DMS53 treated with DMSO at 0.1 percent for 48 hours (cell line): ENCODE measurements around the gene PRMT1.

Source experiments
- DNase-seq: peaks from one replicate; lab custom pipeline; 2025; ENCODE audit not compliant: unreplicated experiment; lab: John Stamatoyannopoulos, UW

PRMT1 gene

GRCh38 chr19:49651029-49651819 lies 25.8 kb upstream of the PRMT1 start:
- no peak for DNase-seq

GRCh38 chr19:49651820-49652550 lies 25.1 kb upstream of the PRMT1 start:
- no peak for DNase-seq

GRCh38 chr19:49652551-49653465 lies 24.3 kb upstream of the PRMT1 start:
- DNase-seq, result no peak

GRCh38 chr19:49653466-49653806 lies 23.6 kb upstream of the PRMT1 start:
- DNase-seq, result no peak

GRCh38 chr19:49654581-49654980 lies 22.5 kb upstream of the PRMT1 start:
- no peak for DNase-seq

- no peak for DNase-seq
Observed at GRCh38 chr19:49655570-49656455, 21.3 kb upstream of the PRMT1 start.

GRCh38 chr19:49656456-49657109 lies 20.5 kb upstream of the PRMT1 start:
- DNase-seq, result no peak

- no peak for DNase-seq
Observed at GRCh38 chr19:49657493-49658138, 19.5 kb upstream of the PRMT1 start.

- no peak for DNase-seq
Observed at GRCh38 chr19:49658139-49658517, 18.9 kb upstream of the PRMT1 start.

- no peak for DNase-seq
Observed at GRCh38 chr19:49658566-49659442, 18.3 kb upstream of the PRMT1 start.

GRCh38 chr19:49660338-49660961 lies 16.6 kb upstream of the PRMT1 start:
- DNase-seq, result no peak

GRCh38 chr19:49662011-49662410 lies 15.1 kb upstream of the PRMT1 start:
- DNase-seq, result no peak

GRCh38 chr19:49663224-49663623 lies 13.8 kb upstream of the PRMT1 start:
- no peak for DNase-seq

- peak; percentile 79 for DNase-seq
Observed at GRCh38 chr19:49664171-49665035, 12.7 kb upstream of the PRMT1 start.

GRCh38 chr19:49665036-49665350 lies 12.1 kb upstream of the PRMT1 start:
- no peak for DNase-seq

- DNase-seq, result peak; percentile 73
Observed at GRCh38 chr19:49665351-49666119, 11.5 kb upstream of the PRMT1 start, which contains the start of the genes BCL2L12 and IRF3. TSS of gene BCL2L12 (plus strand) at chr19:49665933. CDS start at chr19:49666693, 760 bp downstream. TSS of gene IRF3 (minus strand) at chr19:49665857. CDS start at chr19:49664838, 1,019 bp downstream.

GRCh38 chr19:49666120-49666444 lies 11.0 kb upstream of the PRMT1 start:
- no peak for DNase-seq
